Left lung (tissue), 10 donors: ENCODE results near the gene PCGF3. TPM values are rescaled to one million over a fixed set of nuclear protein-coding genes. Genes with fewer than 3 reads are reported as not detected.

Experiments
- ATAC-seq: fragments of 200-7000 bp; cut with Tn5 transposase; one replicate; pipeline ENCODE4 v1.9.1; 2020; ENCODE audit warnings: moderate library complexity
- DNase-seq, 4 donors: peaks; one replicate each; pipeline ENCODE4 v3.0.0-alpha.2; 2013 to 2020
- H3K27ac ChIP-seq, 2 donors: fragments of 200-600 bp; sonication (generic) in 1 of 2; one replicate each; pipeline versions ENCODE4 v1.5.0 to v1.8.0; 2020 to 2021
- H3K27me3 ChIP-seq, 2 donors: fragments of 200-600 bp; sonication (generic) in 1 of 2; one replicate each; pipeline versions ENCODE4 v1.5.0 to v1.8.0; 2020 to 2021
- H3K36me3 ChIP-seq, 2 donors: fragments of 200-600 bp; sonication (generic) in 1 of 2; one replicate each; pipeline versions ENCODE4 v1.5.0 to v1.8.0; 2020 to 2021
- H3K4me1 ChIP-seq, 2 donors: fragments of 200-600 bp; one replicate each; pipeline ENCODE4 v1.8.0; 2021
- H3K4me3 ChIP-seq, 2 donors: fragments of 200-600 bp; sonication (generic) in 1 of 2; one replicate each; pipeline versions ENCODE4 v1.5.0 to v1.8.0; 2020 to 2021; ENCODE audit warnings: mild to moderate bottlenecking in 1 of 2
- H3K9me3 ChIP-seq, 2 donors: fragments of 200-600 bp; sonication (generic) in 1 of 2; one replicate each; pipeline versions ENCODE4 v1.5.0 to v1.8.0; 2020 to 2021
- CTCF ChIP-seq, 2 donors: fragments of 200-600 bp; sonication (generic) in 1 of 2; IDR thresholded peaks; one replicate each; pipeline versions ENCODE4 v1.5.0 to v1.8.0; 2021; ENCODE audit warnings: antibody characterized with exemption in 2 of 2
- intact Hi-C, 2 donors: fragments of 100-400 bp; cut with DNase I; formaldehyde crosslinking; loops; one replicate each; pipeline versions ENCODE4 v1.11.2 to v1.14.2; 2022
- polyA plus RNA-seq, 6 donors: library from polyadenylated mRNA; unstranded; fragments of 120-200 nt; gene quantifications; one replicate each; pipeline ENCODE4 v1.2.1, GENCODE V29; 2013; ENCODE audit not compliant: insufficient read length in 6 of 6
- total RNA-seq, 2 donors: library from RNA; stranded (reverse); fragmentation: NEBNext Ultra II Directional; extraction: Animal tissue kit (Norgen Biotek cat#: 25700); gene quantifications; one replicate each; pipeline ENCODE4 v1.2.1, GENCODE V29; 2021
- donor health status: DM: no; HTN: yes; CAD: no.
- donor health status: DM: no; HTN: no; CAD: no.

Gene PCGF3
- total and polyA plus RNA-seq, 8 donors: 43.7 to 110 (median 88.7) TPM

- Histone ChIP-seq H3K36me3 (peaks cover 0 to 15% of the 10 kb centered on the region in 2 donors), H3K4me3 (no peak overlapping the region), H3K9me3 (no peaks in the 10 kb centered on the region), H3K27ac (no peak overlapping the region), H3K27me3 (no peaks in the 10 kb centered on the region), H3K4me1 (peaks cover 8 to 31% of the 10 kb centered on the region in 2 donors)
- ATAC-seq (no peak), DNase-seq (no peak)
- intact Hi-C loops: no loop called here
- TF ChIP-seq CTCF (IDR thresholded peaks at IDR 0.05): no peak
Observed at GRCh38 chr4:723751-724530, 18.3 kb downstream of the PCGF3 start.

GRCh38 chr4:725391-726234 is 20.0 kb downstream of the PCGF3 start:
- Histone ChIP-seq H3K36me3 (peaks cover 0 to 21% of the 10 kb centered on the region in 2 donors), H3K27me3 (no peaks in the 10 kb centered on the region), H3K4me3 (no peak overlapping the region), H3K4me1 (peaks cover 8 to 31% of the 10 kb centered on the region in 2 donors), H3K27ac (peak overlapping the region; percentile 23 to 41), H3K9me3 (no peaks in the 10 kb centered on the region)
- TF ChIP-seq CTCF (IDR thresholded peaks at IDR 0.05): no peak
- ATAC-seq: no peak
- intact Hi-C loops: no loop called here
- DNase-seq: no peak

GRCh38 chr4:726235-726787 is 20.7 kb downstream of the PCGF3 start:
- TF ChIP-seq CTCF (IDR thresholded peaks at IDR 0.05): no peak
- Histone ChIP-seq H3K4me3 (no peak overlapping the region), H3K36me3 (peaks cover 0 to 28% of the 10 kb centered on the region in 2 donors), H3K9me3 (no peaks in the 10 kb centered on the region), H3K27ac (peak overlapping the region; percentile 23 to 41), H3K4me1 (peaks cover 1 to 24% of the 10 kb centered on the region in 2 donors), H3K27me3 (no peaks in the 10 kb centered on the region)
- intact Hi-C loops: no loop called here
- peak in 1 of 4 donors; percentile 77 for DNase-seq
- peak; percentile 19 for ATAC-seq

- Histone ChIP-seq H3K36me3 (peaks cover 0 to 29% of the 10 kb centered on the region in 2 donors), H3K27ac (peak overlapping the region in 1 of 2 donors; percentile 23), H3K27me3 (no peaks in the 10 kb centered on the region), H3K4me1 (peaks cover 0 to 22% of the 10 kb centered on the region in 2 donors), H3K9me3 (no peaks in the 10 kb centered on the region), H3K4me3 (no peak overlapping the region)
- ATAC-seq (peak; percentile 12), DNase-seq (peak in 1 of 4 donors; percentile 61)
- TF ChIP-seq CTCF (IDR thresholded peaks at IDR 0.05): no peak
- intact Hi-C loops: no loop called here
Observed at GRCh38 chr4:726838-727237, 21.2 kb downstream of the PCGF3 start.

- intact Hi-C loops: no loop called here
- no peak for TF ChIP-seq CTCF (IDR thresholded peaks at IDR 0.05)
Observed at GRCh38 chr4:727576-727975, 21.9 kb downstream of the PCGF3 start.

More at GRCh38 chr4:727576-727975, 21.9 kb downstream of the PCGF3 start:
- ATAC-seq: no peak
- H3K4me1 ChIP-seq: peaks cover 0 to 22% of the 10 kb centered on the region in 2 donors
- H3K36me3 ChIP-seq: peaks cover 0 to 33% of the 10 kb centered on the region in 2 donors
- DNase-seq: no peak
- H3K4me3 ChIP-seq: no peak overlapping the region
- no peak overlapping the region for H3K27ac ChIP-seq
- H3K27me3 ChIP-seq: no peaks in the 10 kb centered on the region
- H3K9me3 ChIP-seq: no peaks in the 10 kb centered on the region
